Spleen (tissue), 7 donors: ENCODE results near the gene ZDHHC11.
"Not testable (repeated sequence)": the region's sequence is repeated elsewhere in the genome, so short reads cannot be mapped to it uniquely, and the experiment has no call there.

ENCODE experiments used
- CTCF ChIP-seq, 11 experiments: fragments of 200-600 bp in 7 of 11; fragments of 450-650 bp in 4 of 11; sonication (generic) in 4 of 11; IDR thresholded peaks in 8 of 11; conservative IDR thresholded peaks in 3 of 11; 1 replicate in 7 of 11; 2 replicates in 4 of 11; pipeline versions ENCODE4 v1.4.0 to v1.8.0; 2016 to 2021; ENCODE audit warnings: antibody characterized with exemption in 11 of 11, inconsistent platforms in 4 of 11, mild to moderate bottlenecking in 1 of 11
- POLR2A ChIP-seq, 3 donors: fragments of 450-650 bp; IDR thresholded peaks; one replicate each; pipeline ENCODE4 v1.5.1; 2017; ENCODE audit warnings: antibody characterized with exemption in 3 of 3, mild to moderate bottlenecking in 1 of 3
- donor health status: DM: no; HTN: no; CAD: no; lungs with moderate emphysema.
- donor health status: DM: no; HTN: no; CAD: no.
- donor health status: DM: no; HTN: no; CAD: no.

- not testable (repeated sequence) for TF ChIP-seq CTCF (IDR thresholded peaks at IDR 0.05 in 8 of 11, conservative IDR thresholded peaks at IDR 0.05 in 3 of 11); POLR2A (IDR thresholded peaks at IDR 0.05)
These were observed 78.8 kb downstream of the ZDHHC11 start for GRCh38 chr5:771841-772546.
